ENCODE data around the gene DCUN1D4.

The DCUN1D4 gene

DNA sequence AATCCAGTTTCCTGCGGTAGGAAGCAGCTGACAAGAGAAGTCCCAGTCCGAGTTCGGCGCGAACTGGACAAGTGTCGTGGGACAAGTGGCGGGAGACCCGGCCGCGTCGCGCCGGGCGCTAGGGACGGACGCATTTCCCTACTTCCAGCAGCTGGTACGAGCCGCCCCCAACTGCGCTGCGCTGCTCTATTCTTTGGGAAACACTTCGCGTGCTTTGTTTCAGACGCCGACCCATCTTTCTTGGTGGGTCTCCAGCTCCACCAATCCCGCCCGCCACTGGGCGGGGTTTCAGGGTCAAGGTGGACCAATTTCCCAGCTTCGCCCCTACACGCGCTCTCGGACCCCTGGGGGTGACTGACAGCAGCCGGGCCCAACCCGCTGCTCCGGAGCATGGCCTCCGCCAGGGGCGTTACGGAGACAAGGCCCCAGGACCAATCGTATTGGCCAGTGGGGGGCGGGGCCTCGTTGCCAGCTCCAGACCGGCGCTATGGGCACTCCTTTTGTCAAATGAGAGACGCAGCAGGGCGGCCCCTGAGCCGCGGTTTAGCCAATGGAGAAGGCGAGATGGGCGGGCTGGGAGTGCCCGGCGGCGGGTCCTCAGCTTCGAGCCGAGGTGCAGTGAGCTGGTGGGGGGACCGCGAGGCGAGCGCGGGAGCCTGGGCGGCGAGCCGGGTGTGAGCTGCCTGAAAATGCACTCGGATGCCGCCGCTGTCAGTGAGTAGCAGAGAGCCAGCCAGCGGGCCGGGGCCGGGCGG, at the start of gene DCUN1D4:
TSS of gene DCUN1D4 (plus strand) at position 600 of the 755 bp plus-strand sequence. CDS start at position 690, 90 bp downstream.
- DNase-seq (ENCODE audit: low spot score): peak; percentile 99

DNA sequence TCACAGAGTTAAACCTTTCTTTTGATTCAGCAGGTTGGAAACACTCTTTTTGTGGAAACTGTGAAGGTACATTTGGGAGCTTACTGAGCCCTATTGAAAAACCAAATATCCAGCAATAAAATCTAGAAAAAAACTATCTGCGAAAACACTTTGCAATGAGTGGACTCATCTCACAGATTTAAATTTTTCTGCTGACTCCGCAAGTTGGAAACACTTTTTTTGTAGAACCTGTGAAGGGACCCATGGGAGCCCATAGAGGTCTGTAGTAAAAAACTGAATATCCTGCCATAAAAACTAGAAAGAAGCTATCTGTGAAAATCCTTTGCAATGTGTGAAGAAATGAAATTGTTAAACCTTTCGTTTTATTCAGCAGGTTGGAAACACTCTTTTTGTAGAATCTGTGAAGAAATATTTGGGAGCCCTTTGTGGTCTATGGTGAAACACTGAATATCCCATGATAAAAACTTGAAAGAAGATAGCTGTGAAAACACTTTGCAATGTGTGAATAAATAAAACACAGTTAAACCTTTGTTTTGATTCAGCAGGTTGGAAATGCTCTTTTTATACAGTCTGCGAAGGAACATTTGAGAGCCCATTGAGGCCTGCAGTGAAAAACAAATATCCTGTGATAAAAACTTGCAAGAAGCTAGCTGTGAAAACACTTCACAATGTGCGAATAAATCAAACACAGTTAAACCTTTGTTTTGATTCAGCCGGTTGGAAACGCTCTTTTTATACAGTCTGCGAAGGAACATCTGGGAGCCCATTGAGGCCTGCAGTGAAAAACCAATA, 22.3 kb upstream of the DCUN1D4 start:
- DNase-seq (ENCODE audit: low spot score): no peak

DNA sequence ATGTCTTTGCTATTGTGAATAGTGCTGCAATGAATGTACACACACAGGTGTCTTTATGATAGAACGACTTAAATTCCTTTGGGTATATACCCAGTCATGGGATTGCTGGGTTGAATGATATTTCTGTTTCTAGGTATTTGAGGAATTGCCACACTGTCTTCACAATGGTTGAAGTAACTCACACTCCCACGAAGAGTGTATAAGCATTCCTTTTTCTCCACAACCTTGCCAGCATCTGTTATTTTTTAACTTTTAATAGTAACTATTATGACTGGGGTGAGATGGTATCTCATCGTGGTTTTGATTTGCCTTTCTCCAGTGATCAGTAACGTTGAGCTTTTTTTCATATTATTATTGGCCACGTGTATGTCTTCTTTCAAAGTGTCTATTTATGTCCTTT, 17.6 kb upstream of the DCUN1D4 start:
- no peak for DNase-seq (ENCODE audit: low spot score)

DNA sequence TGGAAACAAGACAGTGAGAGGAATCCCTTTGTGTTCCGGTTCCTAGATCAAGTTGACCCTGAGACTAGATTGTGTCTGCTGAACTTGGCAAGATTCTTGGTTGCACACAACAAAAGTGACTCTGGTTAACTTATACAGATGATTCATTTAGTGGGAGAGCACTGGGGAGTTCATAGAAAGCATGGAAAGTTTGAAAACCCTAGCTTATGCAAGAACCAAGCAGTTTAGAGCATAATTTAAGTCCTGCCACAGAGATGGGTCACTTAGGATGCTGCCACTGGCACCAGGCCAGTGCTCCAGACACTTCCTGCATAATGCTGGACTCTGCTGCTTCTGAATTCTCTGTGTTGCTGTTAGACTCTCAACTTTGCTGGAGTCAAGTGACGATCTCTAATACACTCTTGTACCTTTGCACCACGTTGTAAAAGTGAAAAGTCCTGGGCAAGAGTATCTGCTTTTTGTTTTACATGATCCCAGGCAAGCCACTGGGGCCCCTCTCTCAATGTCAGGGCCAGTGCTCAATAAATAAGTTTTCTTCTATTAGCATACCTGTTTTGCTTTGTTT, 12.7 kb upstream of the DCUN1D4 start:
- no peak for DNase-seq (ENCODE audit: low spot score)

DNA sequence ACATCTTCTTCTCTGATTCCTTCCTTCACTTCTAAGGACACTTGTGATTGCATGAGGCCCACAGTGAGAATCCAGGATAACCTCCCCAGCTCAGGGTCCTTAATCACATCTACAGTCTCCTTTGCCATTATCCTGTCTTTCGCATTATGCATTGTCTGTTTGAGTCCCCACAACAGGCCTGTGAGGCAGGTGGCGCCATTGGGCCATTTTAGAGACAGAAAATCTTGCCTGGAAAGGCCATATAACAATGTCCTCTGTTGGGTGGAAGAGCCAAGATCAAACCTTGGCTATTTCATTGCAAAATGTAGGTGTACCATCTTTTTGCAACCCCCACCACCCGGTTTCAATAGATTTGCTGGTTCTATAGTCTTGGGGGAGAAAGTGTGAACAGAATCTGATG, 11.8 kb upstream of the DCUN1D4 start:
- DNase-seq (ENCODE audit: low spot score): no peak

DNA sequence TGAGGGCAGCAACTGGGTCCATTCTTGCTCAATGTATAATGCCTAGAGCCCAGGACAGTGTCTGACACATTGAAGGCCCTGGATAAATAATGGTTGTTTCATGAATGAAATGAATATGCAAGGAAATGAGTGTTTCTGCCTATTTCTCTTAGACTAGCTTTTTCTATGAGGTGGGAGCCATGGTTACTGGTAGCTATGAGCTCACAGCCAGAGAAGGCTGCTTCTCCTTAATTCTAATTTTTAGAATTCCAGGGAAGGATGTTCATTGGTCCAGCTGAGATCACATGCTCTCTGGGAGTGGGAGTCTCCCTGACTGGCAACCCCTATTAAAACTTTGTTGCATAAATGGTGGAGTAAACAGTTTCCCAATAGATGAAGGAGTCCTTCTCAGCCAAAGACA, 9.7 kb upstream of the DCUN1D4 start:
- no peak for DNase-seq (ENCODE audit: low spot score)

DNA sequence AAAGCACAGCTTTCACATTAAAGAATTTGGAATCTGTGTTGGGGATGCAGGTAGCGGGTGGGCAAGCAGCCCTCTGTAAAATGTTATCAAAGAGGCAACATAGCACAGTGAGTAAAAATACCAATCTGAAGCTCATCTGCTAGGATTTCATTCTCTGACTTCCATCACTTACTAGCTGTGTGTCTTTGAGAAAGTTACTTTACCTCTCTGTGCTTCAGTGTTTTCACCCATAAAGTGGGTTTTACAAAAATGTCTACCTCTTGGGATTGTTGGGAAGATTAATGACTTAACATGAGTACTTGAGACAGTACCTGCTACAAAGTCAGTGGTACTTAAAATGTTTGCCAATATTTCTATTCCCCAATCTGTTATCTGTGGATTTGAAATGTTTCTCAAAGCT, 7.9 kb upstream of the DCUN1D4 start:
- DNase-seq (ENCODE audit: low spot score): no peak

DNA sequence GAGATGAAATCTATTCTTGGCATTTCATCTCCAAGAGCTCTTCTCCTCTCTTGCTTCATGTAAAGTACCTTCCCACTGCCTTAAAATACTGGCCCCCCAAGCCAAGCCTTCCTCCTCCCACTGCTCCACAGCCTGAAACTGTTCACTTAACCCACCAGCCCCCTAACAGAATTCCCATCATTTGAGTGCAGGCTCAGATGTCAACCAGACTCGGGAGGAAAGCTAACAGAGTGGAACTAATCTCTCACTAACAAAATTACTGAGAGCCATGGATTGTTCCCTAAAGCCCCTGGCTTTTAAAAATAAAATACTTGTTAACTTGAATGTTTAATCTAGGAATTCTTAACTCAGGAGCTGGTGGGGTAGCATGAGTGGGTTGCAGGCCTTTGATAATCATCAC, 7.1 kb upstream of the DCUN1D4 start:
- DNase-seq (ENCODE audit: low spot score): no peak

DNA sequence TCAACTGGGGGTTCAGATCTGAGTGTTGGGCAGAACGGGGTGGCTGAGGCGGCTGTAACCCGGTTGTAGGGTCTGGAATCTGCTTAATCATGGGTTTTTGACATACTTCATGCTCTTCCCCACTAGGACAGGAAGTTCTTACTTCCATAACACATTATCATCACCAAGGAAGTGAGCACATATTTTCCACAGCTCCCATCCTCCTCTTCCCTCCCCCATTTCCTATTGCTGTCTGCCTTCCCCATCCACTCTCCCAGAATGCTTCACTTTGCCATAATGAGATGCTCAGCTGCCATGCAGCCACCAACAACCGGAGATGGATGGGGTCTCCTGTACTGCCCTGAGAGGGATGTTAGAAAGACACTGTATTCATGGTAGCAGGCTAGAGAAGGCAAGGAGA, 6.4 kb upstream of the DCUN1D4 start:
- DNase-seq (ENCODE audit: low spot score): no peak

DNA sequence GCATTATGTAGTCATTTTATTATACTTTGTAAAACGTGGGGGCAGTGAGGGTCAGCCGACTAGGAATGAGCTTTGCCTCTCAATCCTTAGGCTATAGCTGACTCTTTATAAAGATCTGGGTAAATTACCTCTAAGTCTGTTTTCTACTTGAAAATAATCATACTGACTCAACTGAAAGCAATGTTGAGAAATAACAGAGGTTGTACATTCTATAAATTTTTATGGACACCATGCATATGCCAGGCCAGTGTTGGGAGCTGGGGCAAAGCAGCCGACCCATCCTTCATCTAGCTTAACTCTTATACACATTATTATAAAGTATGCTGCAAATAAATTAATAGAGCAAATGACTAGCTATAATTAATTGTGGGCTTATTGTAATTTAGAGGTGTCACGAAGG, 2.2 kb upstream of the DCUN1D4 start:
- DNase-seq (ENCODE audit: low spot score): no peak

DNA sequence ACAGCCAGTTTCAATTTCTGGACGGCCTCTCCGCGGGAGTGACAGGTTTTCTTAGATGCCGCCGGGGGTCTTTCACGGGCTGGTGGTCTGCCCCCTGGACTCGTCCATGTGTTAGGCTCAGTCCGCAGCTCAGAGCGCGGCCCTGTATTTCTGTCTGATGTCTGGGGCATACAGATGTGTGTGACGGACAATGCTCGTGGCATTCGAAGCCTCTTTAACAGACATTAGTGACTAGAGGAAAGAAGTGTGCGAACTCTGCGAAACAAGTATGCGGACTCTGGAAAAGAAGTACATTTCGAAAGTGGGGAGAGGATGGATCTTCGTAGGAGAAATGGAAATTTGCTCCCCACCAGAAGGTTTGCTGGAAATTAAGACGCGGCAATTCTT, 793 bp upstream of the DCUN1D4 start:
- no peak for DNase-seq (ENCODE audit: low spot score)

DNA sequence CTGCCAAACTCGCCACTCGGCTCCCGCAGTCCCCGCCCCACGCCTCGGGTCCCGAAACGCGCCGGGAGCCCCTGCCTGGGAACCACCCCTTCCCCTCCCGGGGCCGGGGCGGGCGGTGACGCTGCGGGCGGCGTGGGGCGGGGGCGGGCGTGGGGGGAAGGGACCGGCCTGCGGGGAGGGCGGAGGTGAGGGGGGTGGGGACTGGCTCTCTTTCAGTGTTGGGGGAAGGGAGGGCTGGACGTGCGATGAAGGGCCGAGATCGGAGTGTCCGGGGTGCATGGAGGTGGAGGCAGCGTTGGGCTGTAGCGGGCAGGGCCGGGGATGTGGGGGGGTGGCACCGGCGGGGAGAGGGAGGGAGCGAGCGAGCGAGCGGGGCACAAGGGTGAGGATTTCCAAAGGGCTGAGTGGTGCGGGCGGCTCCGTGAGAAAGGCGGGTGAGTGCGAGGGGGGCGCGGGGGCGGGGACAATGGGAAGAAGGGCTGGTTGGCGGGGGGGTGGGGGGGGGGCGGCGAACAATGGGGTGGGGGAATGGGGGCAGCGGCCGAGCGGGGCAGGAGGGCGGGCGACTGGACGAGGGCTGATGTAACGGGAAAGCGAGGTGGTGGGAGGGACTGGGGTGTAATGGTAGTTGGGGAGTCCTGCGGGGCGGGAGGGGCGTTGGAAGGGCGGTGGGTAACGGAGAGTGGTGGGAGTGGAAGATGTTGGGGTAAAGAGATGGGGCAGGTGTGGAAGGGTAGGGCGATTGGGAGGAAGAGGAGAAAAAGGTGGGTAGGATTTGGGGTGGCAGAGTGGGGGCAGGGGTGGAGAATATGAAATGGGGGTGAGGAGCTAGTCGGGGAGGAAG, 578 bp downstream of the DCUN1D4 start:
- no peak for DNase-seq (ENCODE audit: low spot score)

DNA sequence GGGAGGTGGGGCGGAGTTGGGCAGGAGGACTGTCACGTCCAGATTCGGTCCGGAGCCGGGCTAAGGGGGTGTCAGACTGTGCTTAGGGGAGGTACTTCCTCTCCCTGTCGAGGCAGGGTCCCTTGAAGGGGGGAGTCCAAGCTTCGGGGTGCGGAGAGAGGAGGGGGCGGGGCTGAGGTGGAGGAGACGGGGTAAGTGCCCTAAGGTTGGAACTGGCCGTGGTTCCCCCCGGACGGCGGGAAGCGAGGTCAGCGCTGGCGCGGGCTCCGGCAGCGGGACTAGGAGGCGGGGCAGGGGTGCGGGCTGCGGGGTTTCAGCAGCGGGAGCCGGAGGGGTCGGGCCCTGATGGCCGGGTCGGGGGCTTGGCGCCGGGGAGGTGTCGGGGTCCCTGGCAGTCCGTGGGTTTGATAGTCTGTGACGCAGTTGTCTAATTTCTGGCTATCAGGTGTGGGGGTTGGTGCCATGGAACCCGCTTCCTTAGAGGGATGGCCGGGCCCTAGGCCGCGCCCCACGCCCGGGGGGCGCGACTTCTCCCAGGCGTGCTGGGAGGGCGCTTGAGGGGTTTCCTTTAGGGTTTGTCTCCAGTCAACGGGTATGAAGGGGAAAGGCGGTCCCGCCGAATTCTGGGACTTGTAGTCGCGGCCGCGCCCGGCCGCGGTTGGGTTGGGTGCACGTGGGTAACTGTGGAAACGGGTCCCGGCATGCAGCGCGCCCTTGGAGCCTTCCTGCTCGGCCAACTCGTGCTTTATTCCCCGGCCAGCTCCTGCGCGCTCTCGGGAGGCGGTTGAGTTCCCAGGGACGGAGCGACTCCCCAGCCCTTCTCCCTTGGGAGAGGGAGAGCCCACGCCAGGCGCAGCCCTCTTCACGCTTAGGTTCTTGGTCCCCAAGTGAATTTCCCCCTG, 1.5 kb downstream of the DCUN1D4 start:
- DNase-seq (ENCODE audit: low spot score): peak; percentile 91

DNA sequence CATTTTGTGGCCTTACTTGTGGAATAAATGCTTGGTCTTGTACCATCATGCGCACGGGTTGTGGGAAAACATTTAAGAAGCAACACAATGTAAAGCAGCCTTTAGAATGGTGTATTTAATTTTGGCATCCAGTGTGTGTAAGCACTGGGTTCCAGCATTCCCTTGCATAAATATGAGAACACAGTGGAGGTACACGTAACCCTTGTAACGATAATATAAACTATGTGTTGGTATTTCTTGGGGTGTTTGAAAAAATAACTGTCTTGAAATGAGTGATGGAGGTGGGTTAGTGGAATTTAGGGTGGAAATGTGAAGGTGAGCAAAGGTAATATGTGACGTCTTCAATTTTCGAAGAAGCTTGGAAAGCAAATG, 2.1 kb downstream of the DCUN1D4 start:
- DNase-seq (ENCODE audit: low spot score): no peak

DNA sequence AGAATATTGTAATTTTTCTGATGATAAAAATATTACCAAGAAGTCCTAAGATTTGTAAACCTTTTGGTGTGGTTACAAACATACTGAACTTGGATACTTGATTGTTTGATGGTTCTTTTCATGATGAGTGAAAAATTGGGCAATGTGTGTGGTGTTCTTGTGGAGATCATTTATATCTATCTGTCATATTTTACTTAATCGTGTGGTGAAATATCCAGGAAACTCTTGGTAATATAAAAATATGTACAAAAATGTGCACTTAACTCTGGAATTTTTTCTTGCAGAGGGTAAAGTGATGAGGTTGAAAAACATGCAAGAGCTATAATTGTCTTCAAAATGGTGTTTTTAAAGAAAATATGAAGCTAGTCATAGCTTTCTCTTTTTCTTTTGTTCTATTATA, 2.8 kb downstream of the DCUN1D4 start:
- no peak for DNase-seq (ENCODE audit: low spot score)

DNA sequence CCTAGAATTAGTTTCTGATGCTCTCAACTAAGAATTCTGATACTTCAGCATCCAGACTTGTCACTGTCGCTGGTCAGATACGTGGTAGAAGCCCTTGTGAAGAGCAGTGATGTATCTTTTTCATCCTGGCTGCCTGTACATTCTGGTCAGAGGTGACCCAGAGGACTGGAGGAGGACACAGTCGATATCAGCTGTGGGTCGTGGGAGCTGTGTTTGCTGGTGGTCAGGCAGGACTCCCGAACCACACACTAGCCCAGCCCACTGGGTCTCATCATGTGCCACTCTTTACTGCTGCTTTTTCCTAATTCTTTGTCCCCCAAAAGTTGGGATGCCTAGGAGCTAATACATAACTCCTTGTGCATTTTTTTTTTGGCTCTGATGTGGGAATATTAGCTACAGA, 6.5 kb downstream of the DCUN1D4 start:
- DNase-seq (ENCODE audit: low spot score): no peak

DNA sequence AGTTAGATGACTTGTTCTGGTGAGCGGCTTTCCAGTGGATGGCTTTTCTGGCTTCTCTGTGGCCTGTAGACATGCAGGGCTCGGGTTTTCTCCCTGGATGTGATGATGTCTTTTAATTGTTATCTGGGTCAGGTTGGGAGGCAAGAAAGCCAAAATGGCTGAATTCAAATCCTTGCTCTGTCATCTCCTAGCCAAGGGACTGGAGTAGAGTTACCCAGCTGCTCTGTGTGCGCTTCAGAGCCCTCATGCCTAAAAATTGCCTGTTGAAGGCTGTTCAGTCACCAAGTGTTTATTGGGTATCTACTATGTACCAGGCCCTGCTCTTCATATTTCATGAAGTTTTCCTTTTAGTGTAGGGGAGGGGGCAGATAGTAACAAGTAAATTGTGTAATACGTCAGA, 7.3 kb downstream of the DCUN1D4 start:
- DNase-seq (ENCODE audit: low spot score): no peak

DNA sequence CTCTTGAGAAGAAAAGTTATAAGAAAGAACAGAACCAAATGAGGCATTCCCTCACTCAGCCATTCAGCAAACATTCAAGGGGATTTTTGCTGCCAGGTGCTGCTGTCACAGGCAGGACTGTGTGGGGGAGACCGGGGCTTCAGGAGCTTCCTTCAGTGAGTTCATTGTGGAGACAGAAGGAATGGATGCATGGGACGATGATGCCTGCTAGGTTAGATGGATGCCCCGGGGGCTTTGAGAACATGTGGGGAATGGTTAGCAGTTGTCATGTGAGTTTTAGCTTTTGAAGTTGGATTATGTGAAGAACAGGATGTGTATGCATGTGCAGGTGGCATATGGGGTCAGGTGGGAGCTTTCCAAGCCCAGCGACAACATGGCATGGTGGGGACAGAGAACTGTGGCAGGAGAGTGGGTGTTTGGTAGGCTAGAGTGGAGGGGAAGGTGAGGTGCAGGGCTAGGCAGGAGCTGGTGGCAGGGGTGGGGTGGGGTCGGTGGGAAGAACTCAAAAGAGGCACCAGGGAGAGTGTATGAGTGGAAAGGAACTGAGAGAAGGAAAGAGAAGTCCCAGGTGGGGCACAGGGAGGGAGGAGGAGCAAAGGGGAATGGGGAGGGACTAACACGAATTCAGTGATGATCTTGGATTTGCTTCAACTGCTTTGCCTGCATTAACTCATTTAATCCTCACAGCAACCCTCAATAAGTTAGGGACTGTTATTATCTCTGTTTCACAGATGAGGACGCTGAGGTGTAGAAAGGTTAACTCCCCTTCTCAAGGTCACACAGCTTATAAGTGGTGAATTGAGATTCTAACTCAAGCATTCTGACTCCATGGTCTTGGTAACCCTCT, 8.4 kb downstream of the DCUN1D4 start:
- no peak for DNase-seq (ENCODE audit: low spot score)

DNA sequence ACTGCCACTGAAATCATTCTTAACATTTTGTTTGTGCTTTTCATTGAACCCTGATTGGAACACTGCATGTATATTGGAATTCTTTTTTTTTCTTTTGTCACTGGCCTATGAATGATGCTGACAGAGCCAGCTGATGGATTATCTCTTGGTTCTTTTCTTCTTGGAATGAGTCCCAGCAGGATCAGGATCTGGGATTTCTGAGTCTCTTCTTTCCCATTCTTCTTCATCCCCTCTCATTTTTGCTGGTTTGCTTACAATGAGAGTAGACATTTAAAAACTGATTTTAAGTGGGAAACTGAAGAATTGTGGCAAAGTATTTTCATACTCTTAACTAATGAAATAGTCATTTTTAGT, 9.0 kb downstream of the DCUN1D4 start:
- DNase-seq (ENCODE audit: low spot score): no peak

DNA sequence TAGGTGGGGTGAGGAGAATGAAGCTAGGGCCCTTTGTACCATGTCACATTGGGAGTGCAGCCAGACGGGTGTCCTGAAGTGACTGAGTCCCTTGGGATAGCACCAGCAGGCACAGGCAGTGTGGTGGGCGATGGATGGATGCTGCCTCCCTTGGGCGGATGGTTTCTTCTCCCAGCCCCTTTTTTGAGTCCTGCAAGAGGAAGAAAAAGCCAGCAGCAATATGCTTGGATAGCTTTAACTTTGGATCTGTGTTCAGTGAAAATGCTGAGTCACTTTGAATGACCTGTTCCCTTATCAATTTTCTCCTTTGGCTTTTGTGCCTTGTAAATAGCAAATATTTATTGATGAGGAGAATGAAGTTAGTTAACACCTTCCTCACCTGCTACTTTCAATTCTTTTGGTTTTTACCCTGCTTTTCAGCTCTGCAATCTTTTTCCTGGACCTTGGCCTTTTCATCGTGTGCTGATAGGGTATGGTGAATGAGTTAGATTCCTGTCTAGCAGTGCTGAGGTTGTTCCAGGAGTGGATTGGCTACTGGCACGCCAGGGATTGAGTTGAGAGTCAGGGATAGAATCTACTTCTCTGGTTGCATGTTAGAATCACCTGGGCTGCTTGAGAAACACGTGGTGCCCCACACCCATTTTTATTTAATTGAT, 10.2 kb downstream of the DCUN1D4 start:
- no peak for DNase-seq (ENCODE audit: low spot score)
